A549 (cell line): ENCODE measurements around the gene ATP6V1B1.

Experiments used
- CHD2 ChIP-seq: fragments of 150-350 bp; IDR thresholded peaks from 2 replicates; pipeline ENCODE4 v1.6.1; 2014; ENCODE audit warnings: low read length; ENCODE audit not compliant: partially characterized antibody
- CTCF ChIP-seq: fragments of >200 bp; sonication (Bioruptor Twin); formaldehyde crosslinking; IDR thresholded peaks from 3 replicates; pipeline ENCODE4 v1.5.1; 2016
- HDAC2 ChIP-seq: fragments of 200-600 bp; sonication (generic); IDR thresholded peaks from 2 replicates; pipeline ENCODE4 v1.6.1; 2016
- JUN ChIP-seq, 2 experiments: fragments of >200 bp; sonication (Bioruptor Twin); formaldehyde crosslinking; IDR thresholded peaks; 2 replicates in 1 of 2; 3 replicates in 1 of 2; pipeline ENCODE4 v1.6.1; 2016 to 2017
- MAFK ChIP-seq: fragments of 450-650 bp; IDR thresholded peaks from 2 replicates; pipeline ENCODE4 v1.6.1; 2014; ENCODE audit not compliant: partially characterized antibody
- POLR2A ChIP-seq: IDR thresholded peaks from 2 replicates; pipeline ENCODE4 v1.6.1; 2012; ENCODE audit warnings: mild to moderate bottlenecking, low read length
- RAD21 ChIP-seq, 2 experiments: fragments of >200 bp in 1 of 2; sonication (Bioruptor Twin) in 1 of 2; formaldehyde crosslinking in 1 of 2; IDR thresholded peaks in 1 of 2; conservative IDR thresholded peaks in 1 of 2; 2 replicates in 1 of 2; 3 replicates in 1 of 2; pipeline ENCODE4 v1.6.1; 2012 to 2018; ENCODE audit warnings: inconsistent platforms in 1 of 2
- RARB ChIP-seq: fragments of 250-450 bp; sonication (Bioruptor Pico); IDR thresholded peaks from 2 replicates; pipeline ENCODE4 v1.8.0; 2021; ENCODE audit warnings: mild to moderate bottlenecking, moderate library complexity
- SMC3 ChIP-seq: fragments of >200 bp; sonication (Bioruptor Twin); formaldehyde crosslinking; IDR thresholded peaks from 3 replicates; pipeline ENCODE4 v1.6.1; 2018; ENCODE audit warnings: inconsistent platforms

GRCh38 chr2:70939839-70940580, 4.3 kb downstream of the ATP6V1B1 start:
- TF ChIP-seq SMC3 (no peak), POLR2A (no peak), CHD2 (no peak), RARB (CRISPR knock-in tag) (no peak), CTCF (no peak), HDAC2 (no peak), RAD21 (conservative IDR thresholded peaks at IDR 0.05 in 1 of 2, IDR thresholded peaks at IDR 0.05 in 1 of 2) (no peak), JUN (IDR thresholded peaks at IDR 0.05) (no peak), MAFK (no peak)
